ENCODE measurements around the gene RPS6KA5.
"Not testable (repeated sequence)": the region's sequence is repeated elsewhere in the genome, so short reads cannot be mapped to it uniquely, and the experiment has no call there.

RPS6KA5 gene

GRCh38 chr14:90981636-90982035, 78.8 kb downstream of the RPS6KA5 start:
- DNase-seq = no peak

DNA sequence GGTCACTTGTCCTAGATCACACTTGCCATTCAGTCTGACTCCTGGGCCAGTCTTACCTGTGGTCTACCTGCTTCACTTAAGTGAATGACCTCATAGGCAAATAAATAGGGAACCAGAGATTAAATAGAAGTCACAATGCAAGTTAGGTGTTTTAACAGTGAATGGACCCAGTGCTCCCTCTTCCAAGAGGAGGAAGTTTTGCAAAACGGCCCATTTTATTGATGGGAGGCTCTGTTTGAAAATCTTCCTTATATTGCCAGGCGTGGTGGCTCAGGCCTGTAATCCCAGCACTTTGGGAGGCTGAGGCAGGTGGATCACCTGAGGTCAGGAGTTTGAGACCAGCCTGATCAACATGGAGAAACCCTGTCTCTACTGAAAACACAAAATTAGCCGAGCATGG, 79.8 kb downstream of the RPS6KA5 start:
- not testable (repeated sequence) for DNase-seq

- DNase-seq = no peak
Observed at GRCh38 chr14:90979515-90979914, 80.9 kb downstream of the RPS6KA5 start.

- no peak for DNase-seq
Observed at GRCh38 chr14:90976101-90976500, 84.3 kb downstream of the RPS6KA5 start.

GRCh38 chr14:90971687-90972086, 88.8 kb downstream of the RPS6KA5 start:
- DNase-seq = no peak

DNA sequence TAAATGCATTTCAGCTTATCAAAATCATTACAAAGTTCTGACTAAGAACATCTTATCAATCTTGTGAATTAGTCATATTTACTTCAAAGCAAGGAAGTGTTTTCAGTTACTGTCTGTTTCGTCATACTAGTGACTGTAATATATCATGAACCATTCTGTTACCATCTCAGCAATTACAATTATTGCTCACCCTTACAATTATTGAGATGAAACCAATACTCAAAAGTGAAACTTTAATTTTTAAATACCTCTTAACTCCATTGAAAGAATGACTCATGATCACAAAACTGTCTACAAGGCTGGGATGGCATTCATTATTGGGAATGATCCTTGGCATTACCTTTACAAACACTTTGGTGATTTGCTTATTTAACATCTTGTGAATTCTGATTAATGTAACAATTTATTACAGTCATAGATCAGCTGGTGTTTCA, 90.3 kb downstream of the RPS6KA5 start:
- DNase-seq = no peak

DNA sequence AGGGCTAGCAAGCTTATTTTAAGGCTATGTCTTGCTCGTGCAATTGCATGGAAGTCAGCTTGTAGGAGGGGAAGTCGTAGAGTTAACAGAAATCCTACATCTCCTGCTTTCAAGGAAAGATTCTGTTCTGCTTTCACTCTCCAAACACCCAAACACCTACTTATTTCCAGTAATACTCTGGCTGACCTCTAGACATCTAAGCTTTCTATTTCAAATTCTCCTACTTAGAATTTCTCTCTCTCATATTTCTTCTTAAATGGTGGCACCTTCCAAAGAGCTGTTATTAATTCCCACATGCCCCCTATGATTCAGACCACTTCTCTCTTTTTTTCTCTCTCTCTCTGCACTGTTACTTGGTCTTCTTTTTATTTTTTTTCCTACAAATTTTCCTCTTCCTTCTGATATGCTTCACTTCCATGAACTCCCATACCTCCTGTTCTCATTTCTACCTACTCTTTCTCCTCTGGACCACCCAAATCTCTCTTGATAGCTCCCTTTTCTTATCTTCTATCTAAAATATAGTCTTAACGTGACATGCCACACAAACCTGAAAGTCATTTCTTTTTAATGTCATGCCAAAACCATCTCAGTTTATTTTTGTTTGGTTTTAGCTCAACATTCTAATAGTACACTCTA, 90.8 kb downstream of the RPS6KA5 start:
- no peak for DNase-seq

- DNase-seq = no peak
Observed at GRCh38 chr14:90968025-90968424, 92.4 kb downstream of the RPS6KA5 start.

DNA sequence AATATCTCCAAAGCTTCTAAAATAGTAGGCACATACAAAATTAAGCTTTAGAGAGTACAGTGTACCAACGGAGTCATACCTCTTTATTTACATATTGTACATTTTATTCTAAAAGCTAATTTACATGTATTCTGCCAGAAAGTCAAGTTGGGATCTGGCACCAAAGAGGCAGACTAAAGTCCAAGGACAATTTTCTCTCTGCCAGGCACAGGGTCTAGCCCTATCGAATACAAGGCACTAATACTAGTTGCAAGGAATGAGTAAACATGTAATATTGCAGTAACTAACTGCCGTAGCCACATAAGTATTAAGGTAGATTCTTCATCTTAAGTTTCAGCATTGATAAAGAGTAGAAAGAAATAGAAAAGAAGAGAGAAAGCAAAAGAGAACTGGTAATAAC, 93.9 kb downstream of the RPS6KA5 start:
- DNase-seq = no peak

GRCh38 chr14:90965765-90966164, 94.7 kb downstream of the RPS6KA5 start:
- no peak for DNase-seq

DNA sequence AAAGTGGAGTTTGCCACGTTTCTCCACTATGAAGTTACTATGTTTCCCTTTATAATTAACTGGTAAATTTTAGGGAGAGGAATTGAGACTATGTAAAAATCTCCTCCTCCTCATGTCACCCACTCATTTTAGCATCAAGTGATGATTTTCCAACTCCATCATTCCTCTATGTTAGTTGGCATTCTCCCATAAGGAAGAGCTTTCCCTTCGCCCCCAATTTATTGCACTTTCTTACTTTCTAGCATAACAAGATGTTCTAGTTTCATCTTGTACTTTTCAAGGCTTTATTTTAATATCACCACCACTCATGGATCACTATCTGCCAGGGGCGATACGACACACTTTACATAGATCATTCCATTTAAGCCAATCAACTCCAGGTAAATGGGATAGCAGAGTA, 97.1 kb downstream of the RPS6KA5 start:
- no peak for DNase-seq

GRCh38 chr14:90962505-90963109, 97.8 kb downstream of the RPS6KA5 start:
- no peak for DNase-seq

GRCh38 chr14:90960818-90961217, 99.6 kb downstream of the RPS6KA5 start:
- no peak for DNase-seq

GRCh38 chr14:90959344-90959743, 101.1 kb downstream of the RPS6KA5 start:
- no peak for DNase-seq

GRCh38 chr14:90956273-90956672, 104.2 kb downstream of the RPS6KA5 start:
- no peak for DNase-seq

- DNase-seq = not testable (repeated sequence)
Observed at GRCh38 chr14:90953643-90954042, 106.8 kb downstream of the RPS6KA5 start.

DNA sequence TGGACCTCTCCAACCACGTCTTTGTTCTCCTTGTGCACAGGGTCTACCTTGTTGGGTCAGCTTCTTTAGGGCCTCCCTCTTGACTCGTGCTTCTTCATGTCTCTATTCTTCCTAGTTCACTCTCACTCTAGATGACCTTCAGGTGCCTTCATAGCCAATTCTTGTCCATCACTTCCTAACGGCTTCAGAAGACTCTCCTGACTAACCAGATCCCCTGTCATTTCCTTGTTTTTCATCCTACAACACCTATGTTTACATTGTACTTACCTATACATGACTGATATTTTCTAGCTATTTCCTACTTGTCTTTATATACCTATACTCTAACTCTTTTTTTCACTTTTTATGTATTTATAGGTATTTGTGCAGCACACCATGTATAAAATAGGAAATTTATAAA, 117.1 kb downstream of the RPS6KA5 start:
- DNase-seq = no peak

GRCh38 chr14:90942511-90942910, 117.9 kb downstream of the RPS6KA5 start:
- no peak for DNase-seq

GRCh38 chr14:90941706-90942105, 118.7 kb downstream of the RPS6KA5 start:
- DNase-seq = no peak

DNA sequence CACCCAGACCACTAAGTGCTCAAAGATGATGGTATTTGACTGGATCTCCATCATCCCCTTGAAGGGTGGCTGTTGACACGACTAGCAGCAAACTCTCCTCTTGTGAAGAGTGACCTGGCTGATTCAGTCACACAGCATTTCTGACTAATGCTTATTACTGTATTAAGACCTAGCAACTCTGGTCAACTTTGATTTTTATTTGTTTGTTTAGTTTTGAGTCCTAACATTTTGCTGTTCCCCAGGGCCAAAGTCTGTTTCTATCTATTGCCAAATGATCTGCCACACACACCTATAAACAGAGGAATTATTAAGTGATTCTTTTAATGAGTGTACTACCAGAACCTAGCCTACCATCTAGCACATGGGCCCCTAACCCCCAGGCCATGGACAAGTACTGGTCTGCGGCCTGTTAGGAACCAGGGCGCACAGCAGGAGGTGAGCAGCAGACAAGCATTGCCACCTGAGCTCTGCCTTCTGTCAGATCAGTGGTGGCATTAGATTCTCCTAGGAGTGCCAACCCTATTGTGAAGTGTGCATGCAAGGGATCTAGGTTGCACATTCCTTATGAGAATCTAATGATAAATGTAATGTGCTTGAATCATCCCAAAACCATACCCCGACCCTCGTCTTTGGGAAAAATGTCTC, 120.0 kb downstream of the RPS6KA5 start:
- DNase-seq = no peak

- DNase-seq = not testable (repeated sequence)
Observed at GRCh38 chr14:90939252-90939795, 121.1 kb downstream of the RPS6KA5 start.

- DNase-seq = no peak
Observed at GRCh38 chr14:90938615-90939014, 121.8 kb downstream of the RPS6KA5 start.

GRCh38 chr14:90936757-90937440, 123.5 kb downstream of the RPS6KA5 start:
- no peak for DNase-seq

All from femur (tissue), 1 donor.